HepG2 (cell line): ENCODE measurements around the gene SLC16A5. TPM values are rescaled to one million over a fixed set of nuclear protein-coding genes. Genes with fewer than 3 reads are reported as not detected.

Experiments
- ELF4 ChIP-seq: sonication (generic); formaldehyde crosslinking; IDR thresholded peaks from 2 replicates; pipeline ENCODE4 v1.5.0; 2020; ENCODE audit warnings: missing genetic modification reagents, mild to moderate bottlenecking, moderate library complexity, borderline replicate concordance
- ETS1 ChIP-seq: sonication (generic); formaldehyde crosslinking; IDR thresholded peaks from 2 replicates; pipeline ENCODE4 v1.4.0; 2020; ENCODE audit warnings: missing genetic modification reagents
- HDAC2 ChIP-seq: sonication (generic); formaldehyde crosslinking; IDR thresholded peaks from 2 replicates; pipeline ENCODE4 v1.4.0; 2020; ENCODE audit warnings: missing genetic modification reagents
- HMGXB4 ChIP-seq, 2 experiments: sonication (generic) in 1 of 2; formaldehyde crosslinking in 1 of 2; IDR thresholded peaks; 2 replicates each; pipeline versions ENCODE4 v1.4.0 to v1.6.1; 2018 to 2020; ENCODE audit warnings: missing genetic modification reagents in 2 of 2, borderline replicate concordance in 1 of 2, low read depth in 1 of 2, mild to moderate bottlenecking in 1 of 2, missing biosample characterization in 1 of 2
- HNRNPL ChIP-seq: fragments of 200-400 bp; formaldehyde crosslinking; IDR thresholded peaks from 2 replicates; pipeline ENCODE4 v1.6.1; 2017; ENCODE audit warnings: mild to moderate bottlenecking, low read depth, low read length
- NBN ChIP-seq: fragments of 450-650 bp; conservative IDR thresholded peaks from 2 replicates; pipeline ENCODE4 v1.6.1; 2017
- NFE2L2 ChIP-seq: fragments of 150-350 bp; IDR thresholded peaks from 2 replicates; pipeline ENCODE4 v1.6.1; 2014; ENCODE audit warnings: low read length
- PRDM15 ChIP-seq: sonication (generic); formaldehyde crosslinking; IDR thresholded peaks from 2 replicates; pipeline ENCODE4 v1.4.0; 2020; ENCODE audit warnings: missing genetic modification reagents
- SMAD9 ChIP-seq: sonication (generic); formaldehyde crosslinking; IDR thresholded peaks from 2 replicates; pipeline ENCODE4 v1.5.1; 2020; ENCODE audit warnings: mild to moderate bottlenecking, missing genetic modification reagents
- ZEB1 ChIP-seq: IDR thresholded peaks from 2 replicates; pipeline ENCODE4 v1.6.1; 2012; ENCODE audit warnings: mild to moderate bottlenecking, low read depth, inconsistent platforms; ENCODE audit not compliant: insufficient replicate concordance
- ZNF143 ChIP-seq: sonication (generic); formaldehyde crosslinking; IDR thresholded peaks from 2 replicates; pipeline ENCODE4 v1.4.0; 2020; ENCODE audit warnings: missing genetic modification reagents
- ZNF17 ChIP-seq: sonication (generic); formaldehyde crosslinking; IDR thresholded peaks from 2 replicates; pipeline ENCODE4 v1.5.0; 2020; ENCODE audit warnings: mild to moderate bottlenecking, missing genetic modification reagents
- ZNF333 ChIP-seq: sonication (generic); formaldehyde crosslinking; IDR thresholded peaks from 2 replicates; pipeline ENCODE4 v1.4.0; 2020; ENCODE audit warnings: mild to moderate bottlenecking, missing genetic modification reagents, borderline replicate concordance
- ZNF510 ChIP-seq: sonication (generic); formaldehyde crosslinking; IDR thresholded peaks from 2 replicates; pipeline ENCODE4 v1.4.0; 2020; ENCODE audit warnings: low read depth, mild to moderate bottlenecking, missing genetic modification reagents
- ZNF615 ChIP-seq: sonication (generic); formaldehyde crosslinking; IDR thresholded peaks from 2 replicates; pipeline ENCODE4 v1.5.0; 2020; ENCODE audit warnings: mild to moderate bottlenecking, missing genetic modification reagents, borderline replicate concordance
- ZNF7 ChIP-seq: IDR thresholded peaks from 2 replicates; pipeline ENCODE4 v1.6.1; 2016; ENCODE audit warnings: missing biosample characterization, missing genetic modification reagents
- polyA plus RNA-seq, 8 experiments: library from polyadenylated mRNA; depleted of rRNA in 3 of 8; stranded (reverse) in 7 of 8; unstranded in 1 of 8; fragments of >200 nt; fragmentation: Illumina TruSeq in 4 of 8; extraction: Trizol in 4 of 8; gene quantifications; 2 replicates each; pipeline versions ENCODE4 v1.2.1 to v1.2.3, GENCODE V29; 2011 to 2016; ENCODE audit warnings: low read depth in 4 of 8, missing spikeins in 1 of 8, mixed read lengths in 1 of 8; ENCODE audit not compliant: insufficient read depth in 1 of 8
- total RNA-seq, 5 experiments: library from RNA; depleted of rRNA; stranded (reverse); fragments of >200 nt; fragmentation: Illumina TruSeq; extraction: Trizol; gene quantifications; 2 replicates each; pipeline ENCODE4 v1.2.3, GENCODE V29; 2016; ENCODE audit warnings: low read depth in 1 of 5
- TF ChIP-seq, protein P1 (sequence below): sonication (generic); formaldehyde crosslinking; IDR thresholded peaks from 2 replicates; pipeline ENCODE4 v1.4.0; 2020; ENCODE audit warnings: missing genetic modification reagents

Gene SLC16A5
- total and polyA plus RNA-seq, 2 of the 13 experiments (the other 11 are each of a cell fraction or from before 2014, with no cell fraction given), result 0.69 to 5.6 TPM

DNA sequence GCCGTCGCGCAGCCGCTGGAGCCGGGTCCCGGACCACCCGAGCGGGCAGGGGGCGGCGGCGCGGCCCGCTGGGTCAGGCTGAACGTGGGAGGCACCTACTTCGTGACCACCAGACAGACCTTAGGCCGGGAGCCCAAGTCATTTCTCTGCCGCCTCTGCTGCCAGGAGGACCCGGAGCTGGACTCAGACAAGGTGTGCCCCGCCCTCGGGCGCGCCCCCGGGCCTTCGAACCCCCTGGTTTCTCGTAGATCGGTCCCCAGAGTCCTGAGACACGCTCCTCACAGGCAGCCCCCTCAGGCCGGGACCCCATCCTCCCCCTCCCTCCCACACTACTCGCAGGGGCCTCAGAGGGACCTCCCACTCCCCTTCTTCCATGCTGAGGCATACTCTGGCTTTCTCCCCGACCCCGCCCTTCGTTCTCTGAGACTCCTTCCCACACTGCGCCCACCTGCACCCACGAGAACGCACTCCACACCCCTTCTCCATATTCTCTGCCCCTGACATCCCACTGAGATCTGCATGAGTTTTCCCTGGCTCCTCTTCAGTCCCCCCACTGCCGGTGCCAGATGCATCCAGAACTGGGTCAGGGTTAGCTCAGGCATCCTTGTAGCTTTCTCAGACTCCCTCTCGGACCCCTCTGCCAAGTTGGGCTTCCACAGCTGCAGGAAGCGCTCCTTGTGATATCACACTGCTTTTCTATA is 40.2 kb upstream of the SLC16A5 start (continued):
- TF ChIP-seq PRDM15 (CRISPR knock-in tag) (peak; percentile 58), ZNF510 (no peak), ZNF333 (CRISPR knock-in tag) (0 out of 2 replicates have a peak, but pooled peaks have one; percentile 64), NBN (no peak), ETS1 (CRISPR knock-in tag) (peak; percentile 67; the same call in 1 of the 2 replicates), ZNF143 (no peak), ZEB1 (no peak), NFE2L2 (no peak), ZNF7 (no peak), SMAD9 (CRISPR knock-in tag) (no peak), ELF4 (CRISPR knock-in tag) (0 out of 2 replicates have a peak, but pooled peaks have one; percentile 62), HMGXB4 (CRISPR knock-in tag; IDR thresholded peaks at IDR 0.05; ENCODE audit: borderline replicate concordance in 1 of 2, low read depth in 1 of 2) (0 out of 4 replicates have a peak, but pooled peaks of 1 of the 2 experiments have one; percentile 31), HNRNPL (no peak), ZNF17 (CRISPR knock-in tag) (no peak), HDAC2 (CRISPR knock-in tag) (no peak), ZNF615 (no peak)
- TF ChIP-seq, protein P1, sequence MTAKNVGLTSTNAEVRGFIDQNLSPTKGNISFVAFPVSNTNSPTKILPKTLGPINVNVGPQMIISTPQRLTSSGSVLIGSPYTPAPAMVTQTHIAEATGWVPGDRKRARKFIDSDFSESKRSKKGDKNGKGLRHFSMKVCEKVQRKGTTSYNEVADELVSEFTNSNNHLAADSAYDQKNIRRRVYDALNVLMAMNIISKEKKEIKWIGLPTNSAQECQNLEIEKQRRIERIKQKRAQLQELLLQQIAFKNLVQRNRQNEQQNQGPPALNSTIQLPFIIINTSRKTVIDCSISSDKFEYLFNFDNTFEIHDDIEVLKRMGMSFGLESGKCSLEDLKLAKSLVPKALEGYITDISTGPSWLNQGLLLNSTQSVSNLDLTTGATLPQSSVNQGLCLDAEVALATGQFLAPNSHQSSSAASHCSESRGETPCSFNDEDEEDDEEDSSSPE (CRISPR knock-in tag), result no peak
